NCI-H1092 (cell line): ENCODE data around the gene PKNOX2.

Experiments used
- DNase-seq: peaks from one replicate; lab custom pipeline; 2025; lab: John Stamatoyannopoulos, UW

The PKNOX2 gene

GRCh38 chr11:125341676-125342075, 177.1 kb downstream of the PKNOX2 start:
- no peak for DNase-seq

- DNase-seq, result no peak
Measured at GRCh38 chr11:125342281-125342930, 177.9 kb downstream of the PKNOX2 start.

GRCh38 chr11:125343086-125343717, 178.7 kb downstream of the PKNOX2 start:
- no peak for DNase-seq

GRCh38 chr11:125343718-125344131, 179.2 kb downstream of the PKNOX2 start:
- DNase-seq, result no peak

- DNase-seq, result no peak
Measured at GRCh38 chr11:125344846-125345420, 180.4 kb downstream of the PKNOX2 start.

- peak; percentile 62 for DNase-seq
Measured at GRCh38 chr11:125345421-125346178, 181.0 kb downstream of the PKNOX2 start.

GRCh38 chr11:125346179-125346530, 181.6 kb downstream of the PKNOX2 start:
- DNase-seq, result no peak

- DNase-seq, result no peak
Measured at GRCh38 chr11:125346565-125347260, 182.2 kb downstream of the PKNOX2 start.

- no peak for DNase-seq
Measured at GRCh38 chr11:125347261-125347585, 182.7 kb downstream of the PKNOX2 start.

- no peak for DNase-seq
Measured at GRCh38 chr11:125348141-125348651, 183.6 kb downstream of the PKNOX2 start.

- peak; percentile 58 for DNase-seq
Measured at GRCh38 chr11:125348674-125349309, 184.2 kb downstream of the PKNOX2 start.

GRCh38 chr11:125350206-125351032, 185.9 kb downstream of the PKNOX2 start:
- DNase-seq, result no peak

GRCh38 chr11:125351033-125351867, 186.7 kb downstream of the PKNOX2 start:
- DNase-seq, result no peak

GRCh38 chr11:125351868-125352250, 187.3 kb downstream of the PKNOX2 start:
- DNase-seq, result no peak

GRCh38 chr11:125356797-125357196, 192.2 kb downstream of the PKNOX2 start:
- DNase-seq, result no peak

GRCh38 chr11:125357551-125357950, 193.0 kb downstream of the PKNOX2 start:
- no peak for DNase-seq

- no peak for DNase-seq
Measured at GRCh38 chr11:125358254-125358840, 193.8 kb downstream of the PKNOX2 start.

- no peak for DNase-seq
Measured at GRCh38 chr11:125359130-125359529, 194.6 kb downstream of the PKNOX2 start.

GRCh38 chr11:125360066-125360465, 195.5 kb downstream of the PKNOX2 start:
- DNase-seq, result no peak
